IPS-11a (cell line): ENCODE measurements around the gene SMC4.
"Not testable (repeated sequence)": the region's sequence is repeated elsewhere in the genome, so short reads cannot be mapped to it uniquely, and the experiment has no call there.

ENCODE experiments used
- H3K4me3 ChIP-seq: one replicate; pipeline ENCODE4 v1.5.1; 2013; ENCODE audit warnings: low read depth, low read length, control low read depth

SMC4 gene

DNA sequence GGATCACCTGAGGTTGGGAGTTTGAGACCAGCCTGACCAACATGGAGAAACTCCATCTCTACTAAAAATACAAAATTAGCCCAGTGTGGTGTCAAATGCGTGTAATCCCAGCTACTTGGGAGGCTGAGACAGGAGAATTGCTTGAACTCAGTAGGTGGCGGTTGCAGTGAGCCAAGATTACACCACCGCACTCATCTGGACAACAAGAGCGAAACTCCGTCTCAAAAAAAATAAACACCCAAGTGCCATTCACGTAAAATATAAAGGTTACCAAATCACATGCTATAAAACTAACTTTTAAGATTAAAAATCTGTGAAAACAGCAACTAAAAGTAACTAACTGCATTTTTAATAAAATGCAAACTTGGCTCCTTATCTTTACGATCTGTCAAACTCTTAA lies 41.2 kb downstream of the SMC4 start:
- H3K4me3 ChIP-seq, result no peak overlapping the region

- H3K4me3 ChIP-seq, result no peak overlapping the region
These were observed 45.0 kb downstream of the SMC4 start for GRCh38 chr3:160444411-160444810.

- no peak overlapping the region for H3K4me3 ChIP-seq
These were observed 46.4 kb downstream of the SMC4 start for GRCh38 chr3:160445854-160446253.

GRCh38 chr3:160446522-160447056 lies 47.1 kb downstream of the SMC4 start:
- H3K4me3 ChIP-seq, result no peak overlapping the region

- H3K4me3 ChIP-seq, result no peak overlapping the region
These were observed 48.1 kb downstream of the SMC4 start for GRCh38 chr3:160447544-160447943.

DNA sequence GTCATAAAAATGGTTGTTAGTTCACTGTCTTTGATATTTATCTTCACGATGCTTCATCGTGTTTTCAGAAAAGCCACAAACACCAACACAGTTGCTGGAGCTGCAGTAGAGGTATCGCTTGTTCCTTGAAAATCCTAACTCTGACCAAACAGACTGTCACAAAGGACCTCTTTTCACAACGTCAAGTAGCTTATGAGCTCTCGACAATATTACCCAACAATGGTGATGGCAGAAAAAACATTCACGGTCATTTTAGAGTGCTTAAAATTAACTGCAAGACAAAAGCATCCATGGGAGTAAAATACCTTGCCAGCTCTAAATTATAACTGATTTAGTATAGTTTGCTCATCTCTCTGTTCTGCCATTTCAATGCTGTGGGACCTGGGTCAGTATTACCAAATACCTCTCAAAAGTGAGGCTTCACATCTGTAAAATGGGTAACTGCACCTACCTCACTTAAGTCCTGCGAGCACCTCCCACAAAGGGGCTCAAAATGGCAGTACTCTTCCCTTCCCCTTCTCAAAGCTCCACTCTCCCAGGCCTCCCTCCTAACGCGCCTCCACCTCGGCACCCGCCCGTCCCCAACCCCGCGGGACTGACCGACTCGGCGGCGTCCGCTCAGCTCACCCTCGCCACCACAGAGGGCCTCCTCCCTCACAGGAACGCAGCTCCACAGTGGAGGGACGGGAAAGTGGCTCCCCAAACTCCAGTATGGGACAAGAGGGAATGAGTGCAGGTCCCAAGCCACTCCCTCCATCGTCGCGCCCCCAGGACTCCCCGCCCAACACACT lies 49.6 kb downstream of the SMC4 start:
- peak overlapping the region; percentile 99 for H3K4me3 ChIP-seq

GRCh38 chr3:160449636-160450598 lies 50.5 kb downstream of the SMC4 start, which contains the start of gene TRIM59:
Gene TRIM59, minus strand, starts transcription at chr3:160449786. Its CDS starts 10,603 bp downstream, at chr3:160439183.
- peak within 1 kb of the TSS; percentile 99 for H3K4me3 ChIP-seq

DNA sequence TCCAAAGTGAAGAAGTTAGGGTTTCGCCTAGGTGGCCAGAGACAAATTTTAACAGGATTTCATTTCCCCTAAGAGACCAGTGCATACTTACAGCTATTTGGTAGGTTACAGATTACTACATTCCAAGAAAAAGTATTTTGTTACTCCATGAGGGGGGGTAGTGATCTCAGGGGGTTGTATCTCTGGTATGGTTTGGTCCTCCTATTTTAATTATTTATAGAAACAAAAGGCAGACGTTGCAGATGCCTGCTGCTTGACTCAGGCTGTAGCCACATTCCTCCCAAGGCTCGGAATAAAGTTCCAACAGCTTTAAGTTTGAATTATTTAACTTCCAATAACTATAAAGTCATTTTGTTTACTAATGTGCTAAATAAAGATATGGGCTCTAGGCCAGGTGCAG lies 51.4 kb downstream of the SMC4 start:
- peak overlapping the region; percentile 99 for H3K4me3 ChIP-seq

- H3K4me3 ChIP-seq, result no peak overlapping the region
These were observed 52.2 kb downstream of the SMC4 start for GRCh38 chr3:160451602-160452001.

- not testable (repeated sequence) for H3K4me3 ChIP-seq
These were observed 52.8 kb downstream of the SMC4 start for GRCh38 chr3:160452251-160452650.

DNA sequence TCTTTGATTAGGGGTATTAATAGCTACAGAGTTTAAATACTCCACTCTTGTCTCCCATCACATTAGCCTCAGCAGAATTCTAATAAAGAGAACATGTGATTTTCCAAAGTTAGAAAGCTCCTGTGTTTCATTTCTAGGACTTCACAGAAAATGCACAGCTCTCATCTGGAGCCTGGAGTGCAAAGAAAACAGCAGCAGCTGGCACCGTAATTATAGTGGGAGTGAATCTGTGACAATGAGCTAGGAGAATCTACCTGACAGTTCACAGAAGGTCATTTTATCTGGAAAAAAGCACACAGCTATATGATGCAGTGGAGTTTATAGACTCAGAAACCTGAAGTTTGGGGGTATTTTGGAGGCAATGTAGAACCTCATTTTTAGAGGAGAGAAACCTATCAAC lies 55.5 kb downstream of the SMC4 start:
- no peak overlapping the region for H3K4me3 ChIP-seq

- no peak overlapping the region for H3K4me3 ChIP-seq
These were observed 56.4 kb downstream of the SMC4 start for GRCh38 chr3:160455846-160456245.

- no peak overlapping the region for H3K4me3 ChIP-seq
These were observed 58.7 kb downstream of the SMC4 start for GRCh38 chr3:160458151-160458550.

DNA sequence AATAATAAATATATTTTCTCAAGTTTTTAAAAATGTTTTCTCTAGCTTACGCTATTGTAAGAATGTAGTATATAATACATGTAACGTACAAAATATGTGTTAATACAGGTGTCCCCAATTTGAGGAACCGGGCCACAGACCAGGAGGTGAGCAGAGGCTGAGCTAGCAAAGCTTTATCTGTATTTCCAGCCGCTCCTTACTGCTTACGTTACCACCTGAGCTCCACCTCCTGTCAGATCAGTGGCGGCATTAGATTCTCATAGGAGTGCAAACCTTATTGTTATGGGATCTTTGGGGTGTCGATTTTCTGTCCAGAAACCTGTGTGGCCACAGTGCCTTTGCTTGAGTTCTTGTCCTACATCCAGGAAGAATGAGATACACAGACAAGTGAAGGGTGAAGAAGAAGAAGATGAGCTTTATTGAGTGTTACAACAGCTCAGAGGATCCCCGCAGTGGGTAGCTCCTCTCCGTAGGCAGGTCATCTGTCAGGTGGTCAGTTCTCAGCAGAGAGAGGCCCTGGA lies 60.1 kb downstream of the SMC4 start:
- no peak overlapping the region for H3K4me3 ChIP-seq

- no peak overlapping the region for H3K4me3 ChIP-seq
These were observed 60.6 kb downstream of the SMC4 start for GRCh38 chr3:160460033-160460432.

DNA sequence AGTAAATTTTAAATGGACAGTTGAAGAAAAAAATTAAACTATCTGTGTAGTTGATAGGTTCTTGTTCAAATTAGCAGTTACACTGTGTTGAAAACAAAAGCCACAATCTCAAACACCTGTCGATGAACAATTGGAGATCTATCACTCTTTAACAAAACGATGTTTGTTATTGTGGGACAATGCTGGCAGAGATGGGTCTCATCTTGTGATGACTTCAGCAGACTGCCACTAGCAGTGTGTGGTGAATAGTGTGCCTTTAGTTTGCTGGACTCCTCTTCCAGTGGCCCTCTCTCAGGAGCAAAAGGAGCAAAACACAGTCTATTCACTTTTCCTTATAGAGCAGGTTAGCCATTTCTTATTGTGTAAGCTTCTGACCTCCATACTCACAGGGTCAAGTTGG lies 64.9 kb downstream of the SMC4 start:
- H3K4me3 ChIP-seq, result no peak overlapping the region

- H3K4me3 ChIP-seq, result no peak overlapping the region
These were observed 65.5 kb downstream of the SMC4 start for GRCh38 chr3:160464971-160465370.

DNA sequence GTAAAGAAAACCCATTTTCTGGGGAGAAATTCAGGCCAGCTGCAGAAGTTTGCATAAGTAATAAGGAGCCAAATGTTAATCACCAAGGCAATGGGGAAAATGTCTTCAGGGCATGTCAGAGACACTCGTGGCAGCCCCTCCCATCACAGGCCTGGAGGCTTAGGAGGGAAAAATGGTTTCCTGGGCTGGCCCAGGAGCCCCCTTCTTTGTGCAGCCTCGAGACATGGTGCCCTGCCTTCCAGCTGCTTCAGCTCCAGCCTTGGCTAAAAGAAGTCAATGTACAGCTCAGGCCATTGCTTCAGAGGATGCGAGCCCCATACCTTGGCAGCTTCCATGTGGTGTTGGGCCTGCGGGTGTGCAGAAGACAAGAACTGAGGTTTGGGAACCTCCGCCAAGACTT lies 70.7 kb downstream of the SMC4 start:
- H3K4me3 ChIP-seq, result no peak overlapping the region

DNA sequence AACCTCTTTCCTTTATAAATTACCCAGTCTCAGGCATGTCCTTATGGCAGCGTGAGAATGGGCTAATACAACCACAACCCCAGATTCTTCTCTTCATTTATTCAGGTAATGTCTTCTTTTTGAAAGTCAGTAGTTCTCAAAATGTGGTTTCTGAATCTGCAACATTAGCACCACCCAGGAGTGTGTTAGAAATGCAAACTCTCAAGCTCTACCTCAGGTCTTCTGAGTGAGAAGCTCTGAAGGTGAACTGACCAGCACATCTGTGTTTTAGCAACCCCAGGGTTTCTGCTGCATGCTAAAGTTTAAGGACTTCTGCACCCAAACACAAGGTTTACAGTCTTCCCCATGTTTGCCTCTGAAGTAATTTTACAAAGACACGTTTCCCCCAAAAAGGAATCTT lies 72.4 kb downstream of the SMC4 start:
- H3K4me3 ChIP-seq, result no peak overlapping the region

DNA sequence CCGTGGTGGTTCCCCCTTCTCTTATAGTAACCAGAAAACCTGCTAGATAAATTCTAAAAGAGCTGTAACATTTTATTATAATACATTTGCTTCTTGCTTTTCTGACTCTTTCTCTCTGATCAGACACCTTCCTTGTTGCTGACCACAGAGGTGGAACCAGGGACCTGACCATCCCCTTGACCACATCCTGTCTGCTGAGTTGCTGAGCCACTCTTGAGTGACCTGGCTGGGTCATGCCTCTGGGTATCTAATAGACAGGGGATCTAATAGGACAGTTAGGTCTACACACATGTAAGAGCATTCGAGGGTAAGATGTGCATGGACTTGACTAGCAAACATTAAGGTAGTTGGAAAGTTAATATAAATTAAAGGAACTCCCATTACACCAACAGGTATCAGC lies 72.9 kb downstream of the SMC4 start:
- H3K4me3 ChIP-seq, result no peak overlapping the region

DNA sequence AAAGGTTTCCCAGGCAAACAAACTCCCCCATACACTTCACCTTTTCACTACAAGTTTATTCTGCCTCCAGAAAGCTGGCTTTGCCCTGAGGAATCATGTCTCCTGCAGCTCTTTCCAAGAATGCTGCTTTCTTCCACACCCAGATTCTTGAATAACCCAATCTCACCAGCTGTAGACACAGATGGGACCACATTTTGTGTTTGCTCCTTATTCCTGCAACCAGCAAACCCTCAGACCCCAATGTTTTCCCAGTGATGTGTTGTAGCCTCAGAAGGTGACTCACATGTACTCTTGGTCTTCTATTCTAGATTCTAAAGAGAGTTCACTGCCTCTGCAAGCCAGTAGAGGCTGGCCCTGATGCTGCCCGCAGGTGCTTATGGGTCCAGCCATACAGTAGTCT lies 73.8 kb downstream of the SMC4 start:
- no peak overlapping the region for H3K4me3 ChIP-seq
